Measurements from ENCODE around the gene TRIM34. TPM values are rescaled to one million over a fixed set of nuclear protein-coding genes. Genes with fewer than 3 reads are reported as not detected.

The TRIM34 gene
- not detected in 2 replicates for polyA plus RNA-seq
- not detected in 2 replicates for polyA minus RNA-seq

- TF ChIP-seq REST (IDR thresholded peaks at IDR 0.05; ENCODE audit: borderline replicate concordance) = no peak
- no peak for TF ChIP-seq RAD21 (conservative IDR thresholded peaks at IDR 0.05)
- no peak for TF ChIP-seq CTCF (IDR thresholded peaks at IDR 0.05; ENCODE audit: poor library complexity, severe bottlenecking)
- TF ChIP-seq TAF1 (IDR thresholded peaks at IDR 0.05; ENCODE audit: low read depth) = no peak
- TF ChIP-seq EZH2 (IDR thresholded peaks at IDR 0.05; ENCODE audit: borderline replicate concordance, insufficient read depth, low read length, poor library complexity, severe bottlenecking) = no peak
- no peak for TF ChIP-seq MXI1 (conservative IDR thresholded peaks at IDR 0.05; ENCODE audit: poor library complexity, severe bottlenecking)
- no peak for TF ChIP-seq EP300 (conservative IDR thresholded peaks at IDR 0.05; ENCODE audit: poor library complexity, severe bottlenecking)
- TF ChIP-seq POLR2AphosphoS5 (IDR thresholded peaks at IDR 0.05) = no peak
- no peak for TF ChIP-seq SMC3 (conservative IDR thresholded peaks at IDR 0.05; ENCODE audit: poor library complexity)
- no peak within 1 kb of the TSS for H3K27ac ChIP-seq (ENCODE audit: low read length)
- H3K9me3 ChIP-seq (ENCODE audit: low read length) = no peaks in the 10 kb centered on the region
- no peak within 1 kb of the TSS for H2AFZ ChIP-seq (ENCODE audit: low read depth, low read length)
- H3K4me2 ChIP-seq (ENCODE audit: low read length) = no peak within 1 kb of the TSS
- H3F3A ChIP-seq (ENCODE audit: insufficient read depth, low read length, poor library complexity, severe bottlenecking) = no peaks in the 10 kb centered on the region
- no peaks in the 10 kb centered on the region for H4K20me1 ChIP-seq (ENCODE audit: insufficient read depth)
- H3K4me3 ChIP-seq (ENCODE audit: low read length) = no peak within 1 kb of the TSS
- no peak within 1 kb of the TSS for H3K9ac ChIP-seq (ENCODE audit: low read length)
- H3K79me2 ChIP-seq (replicated peaks; ENCODE audit: insufficient read depth, low read length) = no peaks in the 10 kb centered on the region
- no peaks in the 10 kb centered on the region for H3K27me3 ChIP-seq (ENCODE audit: insufficient read depth, low read depth, low read length)
- no peaks in the 10 kb centered on the region for H3K9me2 ChIP-seq (ENCODE audit: insufficient read depth, low read length)
- H3K36me3 ChIP-seq (ENCODE audit: insufficient read depth, low read length) = no peaks in the 10 kb centered on the region
Observed at GRCh38 chr11:5624489-5625279, at the start of gene TRIM34. Gene TRIM34 (plus strand): TSS chr11:5625001. CDS start chr11:5632332, 7,331 bp downstream.

- Histone ChIP-seq H3F3A (ENCODE audit: insufficient read depth, low read length, poor library complexity, severe bottlenecking) (no peaks in the 10 kb centered on the region), H3K27ac (ENCODE audit: low read length) (no peak overlapping the region), H3K4me3 (ENCODE audit: low read length) (no peak overlapping the region), H3K9ac (ENCODE audit: low read length) (no peak overlapping the region), H3K4me2 (ENCODE audit: low read length) (no peak overlapping the region), H2AFZ (ENCODE audit: low read depth, low read length) (peak overlapping the region; percentile 34), H3K9me2 (ENCODE audit: insufficient read depth, low read length) (no peaks in the 10 kb centered on the region), H3K36me3 (ENCODE audit: insufficient read depth, low read length) (no peaks in the 10 kb centered on the region), H3K9me3 (ENCODE audit: low read length) (no peaks in the 10 kb centered on the region), H3K79me2 (replicated peaks; ENCODE audit: insufficient read depth, low read length) (no peaks in the 10 kb centered on the region), H3K27me3 (ENCODE audit: insufficient read depth, low read depth, low read length) (no peaks in the 10 kb centered on the region), H4K20me1 (ENCODE audit: insufficient read depth) (no peaks in the 10 kb centered on the region)
- TF ChIP-seq EZH2 (IDR thresholded peaks at IDR 0.05; ENCODE audit: borderline replicate concordance, insufficient read depth, low read length, poor library complexity, severe bottlenecking) (no peak), REST (IDR thresholded peaks at IDR 0.05; ENCODE audit: borderline replicate concordance) (no peak), SMC3 (conservative IDR thresholded peaks at IDR 0.05; ENCODE audit: poor library complexity) (no peak), TAF1 (IDR thresholded peaks at IDR 0.05; ENCODE audit: low read depth) (no peak), CTCF (IDR thresholded peaks at IDR 0.05; ENCODE audit: poor library complexity, severe bottlenecking) (no peak), MXI1 (conservative IDR thresholded peaks at IDR 0.05; ENCODE audit: poor library complexity, severe bottlenecking) (no peak), EP300 (conservative IDR thresholded peaks at IDR 0.05; ENCODE audit: poor library complexity, severe bottlenecking) (no peak), RAD21 (conservative IDR thresholded peaks at IDR 0.05) (no peak), POLR2AphosphoS5 (IDR thresholded peaks at IDR 0.05) (no peak)
Observed at GRCh38 chr11:5575152-5575551, 49.6 kb upstream of the TRIM34 start.

All from neural cell (in vitro differentiated cells).